ENCODE results near the gene NSRP1.
"Not testable (repeated sequence)": the region's sequence is repeated elsewhere in the genome, so short reads cannot be mapped to it uniquely, and the experiment has no call there.

The NSRP1 gene

GRCh38 chr17:30219833-30220232 is 103.2 kb downstream of the NSRP1 start:
- no peak overlapping the region for H3K4me3 ChIP-seq (ENCODE audit: low read depth, low read length)

- no peak overlapping the region for H3K4me3 ChIP-seq (ENCODE audit: low read depth, low read length)
These were observed 103.8 kb downstream of the NSRP1 start for GRCh38 chr17:30220414-30220813.

GRCh38 chr17:30221346-30221745 is 104.7 kb downstream of the NSRP1 start:
- no peak overlapping the region for H3K4me3 ChIP-seq (ENCODE audit: low read depth, low read length)

GRCh38 chr17:30222251-30222650 is 105.6 kb downstream of the NSRP1 start:
- H3K4me3 ChIP-seq (ENCODE audit: low read depth, low read length), result no peak overlapping the region

- H3K4me3 ChIP-seq (ENCODE audit: low read depth, low read length), result no peak overlapping the region
These were observed 106.1 kb downstream of the NSRP1 start for GRCh38 chr17:30222721-30223175.

- no peak overlapping the region for H3K4me3 ChIP-seq (ENCODE audit: low read depth, low read length)
These were observed 107.9 kb downstream of the NSRP1 start for GRCh38 chr17:30224419-30224960.

GRCh38 chr17:30225112-30225511 is 108.5 kb downstream of the NSRP1 start:
- H3K4me3 ChIP-seq (ENCODE audit: low read depth, low read length), result no peak overlapping the region

- H3K4me3 ChIP-seq (ENCODE audit: low read depth, low read length), result no peak overlapping the region
These were observed 109.4 kb downstream of the NSRP1 start for GRCh38 chr17:30225919-30226553.

GRCh38 chr17:30226878-30227277 is 110.3 kb downstream of the NSRP1 start:
- no peak overlapping the region for H3K4me3 ChIP-seq (ENCODE audit: low read depth, low read length)

GRCh38 chr17:30228011-30228410 is 111.4 kb downstream of the NSRP1 start:
- H3K4me3 ChIP-seq (ENCODE audit: low read depth, low read length), result no peak overlapping the region

- H3K4me3 ChIP-seq (ENCODE audit: low read depth, low read length), result no peak overlapping the region
These were observed 112.4 kb downstream of the NSRP1 start for GRCh38 chr17:30229012-30229411.

GRCh38 chr17:30230009-30230408 is 113.4 kb downstream of the NSRP1 start:
- not testable (repeated sequence) for H3K4me3 ChIP-seq (ENCODE audit: low read depth, low read length)

GRCh38 chr17:30230596-30231125 is 114.0 kb downstream of the NSRP1 start:
- H3K4me3 ChIP-seq (ENCODE audit: low read depth, low read length), result no peak overlapping the region

GRCh38 chr17:30232015-30232823 is 115.6 kb downstream of the NSRP1 start:
- no peak overlapping the region for H3K4me3 ChIP-seq (ENCODE audit: low read depth, low read length)

GRCh38 chr17:30232824-30233427 is 116.3 kb downstream of the NSRP1 start:
- no peak overlapping the region for H3K4me3 ChIP-seq (ENCODE audit: low read depth, low read length)

GRCh38 chr17:30234296-30234695 is 117.7 kb downstream of the NSRP1 start:
- H3K4me3 ChIP-seq (ENCODE audit: low read depth, low read length), result no peak overlapping the region

GRCh38 chr17:30234964-30235363 is 118.3 kb downstream of the NSRP1 start:
- H3K4me3 ChIP-seq (ENCODE audit: low read depth, low read length), result no peak overlapping the region

- H3K4me3 ChIP-seq (ENCODE audit: low read depth, low read length), result peak within 1 kb of the TSS; percentile 37
These were observed 119.0 kb downstream of the NSRP1 start, which contains the start of gene SLC6A4 for GRCh38 chr17:30235386-30236296. TSS of gene SLC6A4 (minus strand) at chr17:30235697. CDS start at chr17:30221958, 13,739 bp downstream.

Data from iPS-11a (cell line).